HG03565 (cell line): ENCODE data around the gene LYST.
"Not testable (repeated sequence)": the region's sequence is repeated elsewhere in the genome, so short reads cannot be mapped to it uniquely, and the experiment has no call there.

Source experiments
- ATAC-seq: cut with Tn5 transposase; IDR thresholded peaks from one replicate; pipeline ENCODE4 v1.9.1; 2021; ENCODE audit warnings: mild to moderate bottlenecking, moderate library complexity; ENCODE audit not compliant: unreplicated experiment

Gene LYST

GRCh38 chr1:235671992-235672391 lies 194.7 kb downstream of the LYST start:
- no peak for ATAC-seq

- no peak for ATAC-seq
Observed at GRCh38 chr1:235670157-235670776, 196.4 kb downstream of the LYST start.

DNA sequence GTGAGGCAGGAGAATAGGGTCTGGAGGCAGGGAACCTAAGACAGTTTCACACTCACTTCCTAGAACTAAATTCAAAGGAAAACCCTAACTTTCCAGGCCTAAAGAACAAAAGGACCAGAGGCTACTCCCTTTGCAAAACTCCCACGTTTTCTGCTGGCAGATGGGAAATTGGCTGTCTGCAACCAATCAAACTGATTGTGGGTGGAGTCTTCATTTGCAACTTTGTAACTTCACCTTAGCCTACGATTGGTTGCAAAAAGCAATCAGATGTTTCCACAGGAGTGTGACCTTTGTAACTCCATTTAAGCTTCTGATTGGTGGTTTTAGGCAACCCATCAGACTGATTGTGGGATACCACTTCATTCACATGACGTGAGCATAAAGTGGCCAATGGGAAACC lies 197.4 kb downstream of the LYST start:
- ATAC-seq, result no peak

DNA sequence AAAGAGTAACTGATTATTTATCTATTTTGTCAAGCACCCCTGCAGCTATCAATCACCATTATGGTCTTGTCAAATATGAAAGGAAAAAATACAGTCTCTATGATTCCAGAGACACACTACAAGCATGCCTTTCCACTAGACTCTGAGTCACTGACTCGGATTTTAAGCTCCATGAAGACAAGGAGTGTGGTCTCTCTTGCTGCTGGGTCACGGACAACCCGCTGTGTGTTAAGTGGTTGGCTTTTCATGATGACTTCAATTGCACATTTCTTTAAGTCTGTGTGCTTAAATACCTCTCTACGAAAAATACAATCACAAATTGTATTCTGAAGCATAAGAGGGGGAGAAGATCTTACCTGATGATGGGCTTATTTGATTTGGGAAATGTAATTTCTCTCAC lies 203.1 kb downstream of the LYST start:
- no peak for ATAC-seq

- ATAC-seq, result no peak
Observed at GRCh38 chr1:235661568-235661967, 205.1 kb downstream of the LYST start.

DNA sequence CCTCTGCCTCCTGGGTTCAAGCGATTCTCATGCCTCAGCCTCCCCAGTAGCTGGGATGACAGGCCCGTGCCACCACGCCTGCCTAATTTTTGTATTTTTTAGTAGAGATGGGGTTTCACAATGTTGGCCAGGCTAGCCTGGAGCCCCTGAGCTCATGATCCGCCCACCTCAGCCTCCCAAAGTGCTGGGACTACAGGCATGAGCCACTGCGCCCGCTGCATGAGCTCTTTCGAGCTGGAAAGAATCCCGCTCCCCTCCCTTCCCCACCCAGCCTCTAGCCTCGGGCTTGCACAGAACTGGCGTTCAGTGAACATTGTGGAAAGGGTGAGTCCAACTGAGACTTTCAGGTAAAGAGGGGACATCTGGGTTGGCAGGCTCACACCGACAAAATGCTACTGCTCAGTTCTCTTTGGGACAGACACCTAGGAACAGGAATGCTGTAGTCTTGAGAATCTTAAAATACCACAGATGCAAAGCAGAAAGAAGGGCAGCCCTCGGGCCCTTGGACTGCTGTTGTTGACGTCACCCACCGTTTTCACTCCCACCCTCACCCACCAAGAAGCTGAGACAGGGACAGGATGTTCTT lies 207.4 kb downstream of the LYST start:
- no peak for ATAC-seq

- ATAC-seq, result no peak
Observed at GRCh38 chr1:235657747-235658526, 208.8 kb downstream of the LYST start.

DNA sequence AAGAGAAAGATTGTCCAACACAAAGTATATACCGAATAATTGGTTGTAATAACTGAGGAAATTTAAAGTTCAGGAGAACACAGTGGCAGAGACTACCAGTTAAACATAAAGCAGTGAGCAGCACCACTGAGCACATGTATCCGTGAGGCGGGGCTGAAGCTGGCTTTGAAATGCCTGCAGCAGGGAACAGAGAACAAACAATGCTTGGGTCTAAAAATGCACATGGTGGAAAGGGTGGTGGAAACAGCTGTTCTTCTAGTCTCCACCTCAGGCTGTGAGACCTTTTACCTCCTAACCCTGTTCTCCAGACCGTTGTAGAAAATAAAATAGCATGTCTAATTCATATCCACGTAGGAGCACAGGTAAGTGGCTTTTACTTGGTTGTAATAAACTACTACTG lies 209.4 kb downstream of the LYST start:
- ATAC-seq, result no peak

DNA sequence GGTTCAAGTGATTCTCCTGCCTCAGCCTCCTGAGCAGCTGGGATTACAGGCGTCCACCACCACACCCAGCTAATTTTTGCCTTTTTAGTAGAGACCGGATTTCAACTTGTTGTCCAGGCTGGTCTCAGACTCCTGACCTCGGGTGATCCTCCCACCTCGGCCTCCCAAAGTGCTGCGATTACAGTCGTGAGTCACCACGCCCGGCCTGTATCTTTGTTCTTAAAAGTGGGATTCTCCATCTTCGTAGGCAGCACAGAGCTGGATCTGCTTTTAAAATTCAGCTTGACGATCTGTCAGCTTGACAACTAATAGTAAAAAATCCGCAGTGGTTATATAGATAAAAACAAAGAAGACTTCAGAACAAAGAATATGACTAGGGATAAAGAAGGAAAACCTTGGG lies 214.3 kb downstream of the LYST start:
- ATAC-seq, result no peak

DNA sequence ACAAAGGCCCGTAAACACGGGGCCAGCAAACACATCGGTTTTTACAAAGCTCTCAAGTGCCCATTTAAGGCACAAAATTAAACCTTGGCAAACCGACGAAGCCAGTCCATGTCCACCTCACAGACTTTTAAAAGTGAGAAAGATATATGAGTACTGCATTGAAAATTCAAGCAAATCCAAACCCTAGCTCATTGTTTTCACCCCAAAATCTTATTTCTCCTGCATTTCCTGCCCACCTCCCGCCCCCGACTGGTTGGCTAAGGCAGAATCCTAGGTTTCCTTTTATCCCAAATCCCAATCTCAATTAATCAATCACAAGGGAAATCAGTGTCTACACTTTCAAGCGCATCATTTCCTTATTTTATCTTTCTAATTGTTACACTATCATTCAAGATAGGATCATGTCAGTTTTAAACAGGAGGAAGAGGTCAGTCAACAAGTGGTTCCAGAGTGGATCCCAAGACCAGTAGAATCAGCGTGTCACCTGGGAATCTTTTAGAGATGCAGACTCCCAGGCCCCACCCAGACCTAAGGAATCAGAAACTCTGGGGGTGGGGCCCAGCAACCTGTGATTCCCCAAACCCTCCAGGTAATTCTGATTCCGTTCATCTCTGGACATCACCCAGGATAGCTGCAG lies 215.4 kb downstream of the LYST start:
- no peak for ATAC-seq

GRCh38 chr1:235650341-235651169 lies 216.2 kb downstream of the LYST start:
- no peak for ATAC-seq

DNA sequence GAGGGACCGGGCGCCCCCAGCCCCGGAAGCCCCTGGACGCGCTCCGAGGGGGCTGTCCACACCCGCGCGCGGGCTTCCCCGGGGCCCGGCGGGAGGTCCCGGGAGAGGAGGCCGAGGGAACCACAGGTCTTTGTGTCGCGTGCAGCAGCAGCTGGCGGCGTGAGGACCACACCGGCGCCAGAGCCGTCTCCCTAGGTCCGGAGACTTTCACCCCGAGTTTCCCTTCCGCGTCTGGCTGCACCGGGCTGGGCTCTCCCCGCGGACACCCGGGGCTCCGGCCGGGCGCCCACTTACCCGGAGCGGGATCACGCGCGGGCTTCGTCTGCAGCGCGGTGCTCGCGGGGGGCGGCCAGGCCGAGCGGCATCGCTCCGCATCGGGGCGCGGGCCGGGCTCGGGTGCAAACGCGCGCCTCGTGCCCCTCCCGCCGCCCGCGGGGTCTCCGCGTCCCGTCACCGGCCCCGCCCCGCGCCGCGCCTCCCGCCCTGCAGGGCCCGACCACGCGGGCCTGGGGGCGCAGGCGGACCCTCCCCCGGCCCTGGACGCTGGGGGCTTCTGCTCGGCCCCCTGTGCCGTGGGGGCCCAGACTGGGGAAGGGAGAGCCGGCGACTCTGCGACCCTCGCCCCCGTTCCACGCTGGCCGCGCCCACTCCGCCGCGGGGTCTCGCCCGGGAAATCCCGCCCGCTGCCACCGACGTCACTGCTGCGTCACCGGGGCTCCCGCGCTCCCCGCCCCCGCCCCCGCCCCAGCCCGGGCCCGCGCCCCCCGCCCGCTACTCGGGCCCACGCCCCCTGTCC lies 217.1 kb downstream of the LYST start, which contains the start of gene GNG4:
Gene GNG4 (minus strand): TSS at position 417 of the 796 bp plus-strand sequence. CDS start 65,946 bp downstream, outside the sequence.
- ATAC-seq, result no peak

GRCh38 chr1:235648954-235649367 lies 217.7 kb downstream of the LYST start:
- ATAC-seq, result no peak

DNA sequence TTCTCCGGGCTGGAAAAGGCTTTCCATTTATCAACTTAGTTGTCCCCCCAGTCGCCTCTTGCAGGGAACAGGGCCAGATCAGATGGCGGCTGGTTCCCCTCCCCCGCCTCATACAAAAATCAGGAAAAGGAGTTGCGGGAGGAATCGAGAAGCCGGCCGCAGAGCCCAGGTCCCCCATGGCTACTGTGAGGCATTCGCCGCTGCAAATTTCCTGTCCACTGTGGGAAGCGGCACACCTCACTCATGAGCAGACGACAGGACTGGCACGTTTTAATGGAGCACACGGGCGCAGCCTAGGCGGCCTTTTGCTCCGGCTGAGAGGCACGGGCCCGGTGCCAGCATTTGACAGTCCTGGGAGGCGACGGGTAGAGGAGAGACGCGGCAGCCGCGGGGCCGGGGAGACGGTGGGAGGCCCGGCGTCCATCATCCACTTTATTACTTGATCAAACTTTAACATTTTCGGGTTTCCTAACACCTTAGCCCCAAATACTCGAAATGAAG lies 218.2 kb downstream of the LYST start:
- ATAC-seq, result no peak

GRCh38 chr1:235647537-235647936 lies 219.2 kb downstream of the LYST start:
- ATAC-seq, result not testable (repeated sequence)

DNA sequence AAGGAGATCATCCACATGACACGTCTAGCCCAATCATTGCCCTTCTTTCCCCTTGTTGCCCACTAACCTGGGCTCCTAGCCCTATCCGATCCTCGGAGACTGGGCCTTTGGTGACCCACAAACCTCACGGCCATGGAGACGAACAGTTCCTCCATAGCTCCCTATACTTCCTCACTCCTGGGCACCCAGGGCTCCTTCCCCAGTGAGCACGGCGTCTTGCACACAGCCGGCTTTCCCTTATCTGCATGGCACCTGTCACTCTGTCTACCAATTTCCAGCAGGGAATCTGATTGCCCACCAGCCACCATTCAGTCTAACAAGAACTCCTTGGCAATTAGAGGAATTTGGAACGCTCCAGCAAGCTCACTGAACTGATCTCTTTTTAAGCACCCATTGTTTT lies 220.2 kb downstream of the LYST start:
- ATAC-seq, result no peak

GRCh38 chr1:235644693-235645305 lies 221.9 kb downstream of the LYST start:
- no peak for ATAC-seq

DNA sequence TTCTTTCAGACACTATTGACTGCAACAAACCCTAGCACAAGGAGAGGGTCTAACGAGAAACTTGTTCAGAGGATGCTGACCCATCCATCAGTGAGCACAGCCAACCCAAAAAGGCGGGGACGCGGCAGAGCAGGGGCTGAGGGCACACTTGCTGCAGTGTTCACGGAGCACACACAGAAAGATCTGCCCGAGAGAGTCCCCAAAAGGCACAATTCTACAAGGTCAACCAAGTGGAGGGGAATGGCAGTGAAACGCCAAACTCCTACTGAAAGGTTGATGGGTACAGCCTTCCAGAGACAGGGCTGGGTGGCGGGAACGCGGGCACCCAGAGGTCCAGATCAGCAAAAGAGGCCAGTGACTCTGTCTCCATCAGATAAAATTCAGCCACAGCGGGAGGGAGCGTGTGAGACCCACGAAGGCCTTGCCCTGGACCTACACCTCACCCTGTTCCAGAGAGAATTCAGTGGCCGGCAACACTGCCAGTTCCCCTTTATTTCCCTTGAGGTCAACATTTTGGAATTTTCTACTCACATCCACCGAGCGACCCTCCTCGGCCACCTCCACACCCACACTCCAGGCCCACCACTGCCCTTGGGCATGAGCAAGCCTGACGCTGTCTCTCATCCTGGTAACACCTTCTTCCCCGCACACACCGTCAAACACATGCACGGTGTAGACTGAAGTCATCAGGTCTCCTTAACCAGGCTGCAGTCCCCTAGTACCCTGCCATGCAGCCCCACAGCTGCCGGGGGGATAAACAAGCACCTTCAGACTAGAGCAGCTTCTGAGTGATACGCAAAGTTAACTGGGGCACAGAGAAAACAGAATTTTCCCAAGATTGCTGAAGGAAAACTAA lies 222.6 kb downstream of the LYST start:
- no peak for ATAC-seq
